Activated CD8-positive, alpha-beta memory T cell treated with anti-CD3 and anti-CD28 coated beads for 4 hours (primary cell): ENCODE data around the gene SEC14L1.

ENCODE experiments used
- DNase-seq, 2 donors: peaks; one replicate each; pipeline ENCODE4 v3.0.0-alpha.2; 2020; ENCODE audit warnings: low read depth in 2 of 2

SEC14L1 gene

GRCh38 chr17:77163001-77163400, 22.2 kb downstream of the SEC14L1 start:
- no peak for DNase-seq

- no peak for DNase-seq
These were observed 22.9 kb downstream of the SEC14L1 start for GRCh38 chr17:77163511-77164280.

- no peak for DNase-seq
These were observed 23.8 kb downstream of the SEC14L1 start for GRCh38 chr17:77164483-77165091.

- DNase-seq, result no peak
These were observed 24.8 kb downstream of the SEC14L1 start for GRCh38 chr17:77165577-77165976.

GRCh38 chr17:77167472-77168306, 26.9 kb downstream of the SEC14L1 start:
- DNase-seq, result no peak

GRCh38 chr17:77173104-77173503, 32.3 kb downstream of the SEC14L1 start:
- DNase-seq, result no peak

GRCh38 chr17:77174928-77175661, 34.3 kb downstream of the SEC14L1 start:
- DNase-seq, result no peak

- no peak for DNase-seq
These were observed 36.4 kb downstream of the SEC14L1 start for GRCh38 chr17:77177002-77177741.

GRCh38 chr17:77178050-77178449, 37.3 kb downstream of the SEC14L1 start:
- DNase-seq, result no peak

GRCh38 chr17:77178563-77178962, 37.8 kb downstream of the SEC14L1 start:
- DNase-seq, result no peak

- no peak for DNase-seq
These were observed 40.0 kb downstream of the SEC14L1 start for GRCh38 chr17:77180503-77181357.

GRCh38 chr17:77182205-77183172, 41.7 kb downstream of the SEC14L1 start:
- no peak for DNase-seq

- DNase-seq, result no peak
These were observed 43.7 kb downstream of the SEC14L1 start for GRCh38 chr17:77184474-77184873.

GRCh38 chr17:77185137-77185536, 44.4 kb downstream of the SEC14L1 start:
- no peak for DNase-seq

- no peak for DNase-seq
These were observed 45.4 kb downstream of the SEC14L1 start for GRCh38 chr17:77186141-77186604.

- DNase-seq, result no peak
These were observed 47.6 kb downstream of the SEC14L1 start for GRCh38 chr17:77188084-77189066.

- DNase-seq, result no peak
These were observed 48.4 kb downstream of the SEC14L1 start for GRCh38 chr17:77189148-77189547.

GRCh38 chr17:77190576-77190975, 49.8 kb downstream of the SEC14L1 start:
- no peak for DNase-seq
